Measurements from ENCODE around the gene SCUBE2. TPM values are rescaled to one million over a fixed set of nuclear protein-coding genes. Genes with fewer than 3 reads are reported as not detected.

Gene SCUBE2
- total RNA-seq, 1 donor, result 1.8 TPM

DNA sequence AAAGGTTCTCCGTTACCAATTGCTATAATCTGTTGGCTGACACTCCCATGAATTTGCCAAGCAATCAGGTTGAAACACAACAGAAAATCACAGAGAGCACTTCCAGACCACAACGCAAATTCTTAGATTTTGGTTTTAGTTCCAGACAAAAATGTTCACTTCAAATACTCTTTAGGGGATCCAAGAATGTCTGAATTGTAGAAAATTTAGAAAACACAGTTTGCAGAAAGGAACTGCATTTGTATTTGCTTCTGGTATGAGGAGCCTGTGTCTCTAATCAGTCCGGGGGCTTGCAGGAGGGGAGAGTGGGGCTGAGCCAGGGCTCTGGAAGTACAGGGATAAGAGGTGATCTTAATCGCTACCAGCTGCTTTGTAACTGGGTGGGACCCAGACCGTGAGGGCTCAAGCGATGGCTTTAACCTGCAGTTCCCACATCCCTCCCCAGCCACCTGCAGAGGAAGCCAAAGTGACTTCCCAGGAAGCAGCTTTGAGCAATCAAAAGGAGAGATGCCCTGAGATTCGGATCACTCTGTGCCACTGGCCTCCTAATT, 18.7 kb downstream of the SCUBE2 start:
- Histone ChIP-seq H4K20me1 (ENCODE audit: insufficient read depth, low read length) (no peaks in the 10 kb centered on the region), H3K27me3 (ENCODE audit: insufficient read depth, low read length) (no peaks in the 10 kb centered on the region), H3K4me2 (ENCODE audit: insufficient read depth, low read length) (no peak overlapping the region), H2AFZ (ENCODE audit: low read length) (no peak overlapping the region), H3K4me1 (ENCODE audit: insufficient read depth, low read length) (no peaks in the 10 kb centered on the region), H3K27ac (ENCODE audit: low read depth, low read length) (no peak overlapping the region), H3K4me3 (ENCODE audit: insufficient read depth, low read length) (no peak overlapping the region), H3K36me3 (ENCODE audit: insufficient read depth, low read length) (no peaks in the 10 kb centered on the region), H3K79me2 (ENCODE audit: insufficient read depth, low read length) (no peaks in the 10 kb centered on the region), H3K9me3 (ENCODE audit: low read depth, low read length) (no peaks in the 10 kb centered on the region)
- TF ChIP-seq CTCF (IDR thresholded peaks at IDR 0.05; ENCODE audit: extremely low read depth, low read depth, low read length), result no peak
- DNase-seq (ENCODE audit: insufficient read length, low spot score, missing footprints), result no peak

DNA sequence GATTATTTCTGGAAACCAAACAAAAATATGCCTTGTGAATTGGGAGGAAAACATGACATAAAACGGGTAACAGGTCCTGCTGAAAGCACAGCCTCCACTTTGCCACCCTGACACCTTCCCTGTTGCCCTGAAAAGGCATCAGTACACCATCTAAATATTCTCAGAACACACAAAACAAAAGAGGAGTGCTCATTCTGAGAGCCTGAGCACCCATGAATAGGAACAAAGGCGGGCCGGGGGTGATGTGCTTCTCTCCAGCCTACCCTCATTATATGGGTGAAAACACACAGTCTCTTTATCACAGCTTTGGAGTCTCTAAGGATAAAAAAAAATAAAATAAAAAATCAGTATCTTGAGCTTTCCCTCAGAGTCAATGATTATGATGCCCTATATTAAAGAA, 19.7 kb downstream of the SCUBE2 start:
- TF ChIP-seq CTCF (IDR thresholded peaks at IDR 0.05; ENCODE audit: extremely low read depth, low read depth, low read length), result no peak
- H3K4me1 ChIP-seq (ENCODE audit: insufficient read depth, low read length), result no peaks in the 10 kb centered on the region
- H3K36me3 ChIP-seq (ENCODE audit: insufficient read depth, low read length), result no peaks in the 10 kb centered on the region
- no peak overlapping the region for H2AFZ ChIP-seq (ENCODE audit: low read length)
- H3K27ac ChIP-seq (ENCODE audit: low read depth, low read length), result no peak overlapping the region
- no peak for DNase-seq (ENCODE audit: insufficient read length, low spot score, missing footprints)
- H3K79me2 ChIP-seq (ENCODE audit: insufficient read depth, low read length), result no peaks in the 10 kb centered on the region
- no peaks in the 10 kb centered on the region for H3K27me3 ChIP-seq (ENCODE audit: insufficient read depth, low read length)
- no peak overlapping the region for H3K4me2 ChIP-seq (ENCODE audit: insufficient read depth, low read length)
- no peaks in the 10 kb centered on the region for H3K9me3 ChIP-seq (ENCODE audit: low read depth, low read length)
- no peak overlapping the region for H3K4me3 ChIP-seq (ENCODE audit: insufficient read depth, low read length)
- H4K20me1 ChIP-seq (ENCODE audit: insufficient read depth, low read length), result no peaks in the 10 kb centered on the region

GRCh38 chr11:9070749-9071491, 20.5 kb downstream of the SCUBE2 start:
- TF ChIP-seq CTCF (IDR thresholded peaks at IDR 0.05; ENCODE audit: extremely low read depth, low read depth, low read length), result no peak
- H3K4me3 ChIP-seq (ENCODE audit: insufficient read depth, low read length), result no peak overlapping the region
- H3K79me2 ChIP-seq (ENCODE audit: insufficient read depth, low read length), result no peaks in the 10 kb centered on the region
- no peaks in the 10 kb centered on the region for H4K20me1 ChIP-seq (ENCODE audit: insufficient read depth, low read length)
- H3K9me3 ChIP-seq (ENCODE audit: low read depth, low read length), result no peaks in the 10 kb centered on the region
- H3K27ac ChIP-seq (ENCODE audit: low read depth, low read length), result no peak overlapping the region
- H2AFZ ChIP-seq (ENCODE audit: low read length), result no peak overlapping the region
- no peaks in the 10 kb centered on the region for H3K36me3 ChIP-seq (ENCODE audit: insufficient read depth, low read length)
- DNase-seq (ENCODE audit: insufficient read length, low spot score, missing footprints), result no peak
- H3K4me1 ChIP-seq (ENCODE audit: insufficient read depth, low read length), result no peaks in the 10 kb centered on the region
- H3K4me2 ChIP-seq (ENCODE audit: insufficient read depth, low read length), result no peak overlapping the region
- no peaks in the 10 kb centered on the region for H3K27me3 ChIP-seq (ENCODE audit: insufficient read depth, low read length)

- Histone ChIP-seq H3K4me3 (ENCODE audit: insufficient read depth, low read length) (no peak overlapping the region), H2AFZ (ENCODE audit: low read length) (no peak overlapping the region), H3K4me1 (ENCODE audit: insufficient read depth, low read length) (no peaks in the 10 kb centered on the region), H4K20me1 (ENCODE audit: insufficient read depth, low read length) (no peaks in the 10 kb centered on the region), H3K36me3 (ENCODE audit: insufficient read depth, low read length) (no peaks in the 10 kb centered on the region), H3K79me2 (ENCODE audit: insufficient read depth, low read length) (no peaks in the 10 kb centered on the region), H3K4me2 (ENCODE audit: insufficient read depth, low read length) (no peak overlapping the region), H3K27ac (ENCODE audit: low read depth, low read length) (no peak overlapping the region), H3K9me3 (ENCODE audit: low read depth, low read length) (no peaks in the 10 kb centered on the region), H3K27me3 (ENCODE audit: insufficient read depth, low read length) (no peaks in the 10 kb centered on the region)
- TF ChIP-seq CTCF (IDR thresholded peaks at IDR 0.05; ENCODE audit: extremely low read depth, low read depth, low read length), result no peak
- DNase-seq (ENCODE audit: insufficient read length, low spot score, missing footprints), result no peak
These were observed 21.4 kb downstream of the SCUBE2 start for GRCh38 chr11:9069862-9070470.

Data from osteoblast (primary cell).